Measurements from ENCODE around the gene HECTD2.
"Not testable (repeated sequence)": the region's sequence is repeated elsewhere in the genome, so short reads cannot be mapped to it uniquely, and the experiment has no call there.

Gene HECTD2

GRCh38 chr10:91390513-91390825 is 19.7 kb upstream of the HECTD2 start:
- intact Hi-C loops (cut with micrococcal nuclease) = loop anchor here (2.0 kb wide), 3 partner anchors 160 to 522 kb away; no protein-coding TSS in a partner anchor
- not testable (repeated sequence) for H3K36me3 Mint-ChIP-seq (ENCODE audit: low read depth); H3K4me1 Mint-ChIP-seq (ENCODE audit: low read depth); H3K27ac Mint-ChIP-seq; H3K9me3 Mint-ChIP-seq; H3K4me3 Mint-ChIP-seq
- peaks cover 18% of the 10 kb centered on the region for H3K27me3 Mint-ChIP-seq

- Mint-ChIP-seq H3K27ac (no peak overlapping the region), H3K36me3 (ENCODE audit: low read depth) (no peaks in the 10 kb centered on the region), H3K27me3 (peaks cover 15% of the 10 kb centered on the region), H3K4me1 (ENCODE audit: low read depth) (no peaks in the 10 kb centered on the region), H3K4me3 (no peak overlapping the region), H3K9me3 (no peaks in the 10 kb centered on the region)
- intact Hi-C loops (cut with micrococcal nuclease) = loop anchor here (2.0 kb wide), 3 partner anchors 159 to 521 kb away; no protein-coding TSS in a partner anchor
These were observed 18.2 kb upstream of the HECTD2 start for GRCh38 chr10:91391920-91392319.

- Mint-ChIP-seq H3K4me1 (ENCODE audit: low read depth) (peaks cover 14% of the 10 kb centered on the region), H3K9me3 (no peaks in the 10 kb centered on the region), H3K4me3 (no peak overlapping the region), H3K27me3 (peaks cover 18% of the 10 kb centered on the region), H3K27ac (no peak overlapping the region), H3K36me3 (ENCODE audit: low read depth) (peaks cover 13% of the 10 kb centered on the region)
- intact Hi-C loops (cut with micrococcal nuclease) = no loop called here
These were observed 3.8 kb upstream of the HECTD2 start for GRCh38 chr10:91406322-91406721.

GRCh38 chr10:91409069-91409868 is 875 bp upstream of the HECTD2 start:
- H3K9me3 Mint-ChIP-seq = no peaks in the 10 kb centered on the region
- peaks cover 14% of the 10 kb centered on the region for H3K4me1 Mint-ChIP-seq (ENCODE audit: low read depth)
- H3K27me3 Mint-ChIP-seq = peaks cover 21% of the 10 kb centered on the region
- peaks cover 13% of the 10 kb centered on the region for H3K36me3 Mint-ChIP-seq (ENCODE audit: low read depth)
- intact Hi-C loops (cut with micrococcal nuclease) = no loop called here
- H3K4me3 Mint-ChIP-seq = peak overlapping the region; percentile 81
- peak overlapping the region; percentile 98 for H3K27ac Mint-ChIP-seq

GRCh38 chr10:91410638-91411371 is 661 bp downstream of the HECTD2 start:
- Mint-ChIP-seq H3K9me3 (no peaks in the 10 kb centered on the region), H3K36me3 (ENCODE audit: low read depth) (peaks cover 13% of the 10 kb centered on the region), H3K4me1 (ENCODE audit: low read depth) (peaks cover 14% of the 10 kb centered on the region), H3K27ac (peak overlapping the region; percentile 98), H3K4me3 (peak overlapping the region; percentile 81), H3K27me3 (peaks cover 21% of the 10 kb centered on the region)
- intact Hi-C loops (cut with micrococcal nuclease) = no loop called here

GRCh38 chr10:91411621-91412020 is 1.5 kb downstream of the HECTD2 start:
- H3K4me3 Mint-ChIP-seq = no peak overlapping the region
- H3K27ac Mint-ChIP-seq = no peak overlapping the region
- peaks cover 15% of the 10 kb centered on the region for H3K27me3 Mint-ChIP-seq
- H3K36me3 Mint-ChIP-seq (ENCODE audit: low read depth) = peaks cover 13% of the 10 kb centered on the region
- intact Hi-C loops (cut with micrococcal nuclease) = no loop called here
- H3K4me1 Mint-ChIP-seq (ENCODE audit: low read depth) = peaks cover 21% of the 10 kb centered on the region
- H3K9me3 Mint-ChIP-seq = no peaks in the 10 kb centered on the region

GRCh38 chr10:91412354-91413087 is 2.4 kb downstream of the HECTD2 start:
- intact Hi-C loops (cut with micrococcal nuclease) = no loop called here
- no peak overlapping the region for H3K4me3 Mint-ChIP-seq
- no peaks in the 10 kb centered on the region for H3K9me3 Mint-ChIP-seq
- no peak overlapping the region for H3K27ac Mint-ChIP-seq
- H3K27me3 Mint-ChIP-seq = peaks cover 16% of the 10 kb centered on the region
- peaks cover 13% of the 10 kb centered on the region for H3K36me3 Mint-ChIP-seq (ENCODE audit: low read depth)
- peaks cover 26% of the 10 kb centered on the region for H3K4me1 Mint-ChIP-seq (ENCODE audit: low read depth)

GRCh38 chr10:91415816-91416215 is 5.7 kb downstream of the HECTD2 start:
- Mint-ChIP-seq H3K9me3 (no peaks in the 10 kb centered on the region), H3K4me3 (no peak overlapping the region), H3K4me1 (ENCODE audit: low read depth) (peaks cover 17% of the 10 kb centered on the region), H3K27ac (no peak overlapping the region), H3K27me3 (peaks cover 8% of the 10 kb centered on the region), H3K36me3 (ENCODE audit: low read depth) (no peaks in the 10 kb centered on the region)
- intact Hi-C loops (cut with micrococcal nuclease) = no loop called here

GRCh38 chr10:91416339-91416855 is 6.3 kb downstream of the HECTD2 start:
- Mint-ChIP-seq H3K4me3 (no peak overlapping the region), H3K36me3 (ENCODE audit: low read depth) (no peaks in the 10 kb centered on the region), H3K27me3 (peaks cover 6% of the 10 kb centered on the region), H3K9me3 (no peaks in the 10 kb centered on the region), H3K27ac (peak overlapping the region; percentile 38), H3K4me1 (ENCODE audit: low read depth) (peaks cover 18% of the 10 kb centered on the region)
- intact Hi-C loops (cut with micrococcal nuclease) = no loop called here

GRCh38 chr10:91418416-91418815 is 8.3 kb downstream of the HECTD2 start:
- Mint-ChIP-seq H3K4me3 (no peak overlapping the region), H3K36me3 (ENCODE audit: low read depth) (no peaks in the 10 kb centered on the region), H3K4me1 (ENCODE audit: low read depth) (peaks cover 18% of the 10 kb centered on the region), H3K27ac (no peak overlapping the region), H3K27me3 (peaks cover 3% of the 10 kb centered on the region), H3K9me3 (no peaks in the 10 kb centered on the region)
- intact Hi-C loops (cut with micrococcal nuclease) = no loop called here

- Mint-ChIP-seq H3K9me3 (no peaks in the 10 kb centered on the region), H3K4me3 (no peak overlapping the region), H3K4me1 (ENCODE audit: low read depth) (peaks cover 18% of the 10 kb centered on the region), H3K27ac (no peak overlapping the region), H3K36me3 (ENCODE audit: low read depth) (no peaks in the 10 kb centered on the region), H3K27me3 (peaks cover 3% of the 10 kb centered on the region)
- intact Hi-C loops (cut with micrococcal nuclease) = no loop called here
These were observed 10.7 kb downstream of the HECTD2 start for GRCh38 chr10:91420868-91421267.

GRCh38 chr10:91422915-91423314 is 12.8 kb downstream of the HECTD2 start:
- Mint-ChIP-seq H3K36me3 (ENCODE audit: low read depth) (no peaks in the 10 kb centered on the region), H3K4me3 (no peak overlapping the region), H3K27ac (no peak overlapping the region), H3K4me1 (ENCODE audit: low read depth) (peaks cover 6% of the 10 kb centered on the region), H3K9me3 (no peaks in the 10 kb centered on the region), H3K27me3 (no peaks in the 10 kb centered on the region)
- intact Hi-C loops (cut with micrococcal nuclease) = no loop called here

- Mint-ChIP-seq H3K9me3 (no peaks in the 10 kb centered on the region), H3K27ac (no peak overlapping the region), H3K36me3 (ENCODE audit: low read depth) (no peaks in the 10 kb centered on the region), H3K4me1 (ENCODE audit: low read depth) (peaks cover 6% of the 10 kb centered on the region), H3K27me3 (no peaks in the 10 kb centered on the region), H3K4me3 (no peak overlapping the region)
- intact Hi-C loops (cut with micrococcal nuclease) = no loop called here
These were observed 13.9 kb downstream of the HECTD2 start for GRCh38 chr10:91424016-91424415.

GRCh38 chr10:91432175-91432574 is 22.0 kb downstream of the HECTD2 start:
- no peaks in the 10 kb centered on the region for H3K27me3 Mint-ChIP-seq
- peaks cover 17% of the 10 kb centered on the region for H3K4me1 Mint-ChIP-seq (ENCODE audit: low read depth)
- H3K27ac Mint-ChIP-seq = no peak overlapping the region
- intact Hi-C loops (cut with micrococcal nuclease) = no loop called here
- no peaks in the 10 kb centered on the region for H3K36me3 Mint-ChIP-seq (ENCODE audit: low read depth)
- no peaks in the 10 kb centered on the region for H3K9me3 Mint-ChIP-seq
- H3K4me3 Mint-ChIP-seq = no peak overlapping the region
